HuH-7 (cell line): Measurements from ENCODE around the gene LAMTOR2.

Experiments
- DNase-seq: peaks from one replicate; pipeline ENCODE4 v3.0.0; 2011; ENCODE audit warnings: low spot score

Gene LAMTOR2

GRCh38 chr1:156076609-156077429 is 22.2 kb downstream of the LAMTOR2 start:
- no peak for DNase-seq

- DNase-seq, result no peak
Observed at GRCh38 chr1:156077430-156077760, 22.8 kb downstream of the LAMTOR2 start.

- no peak for DNase-seq
Observed at GRCh38 chr1:156078728-156079127, 24.1 kb downstream of the LAMTOR2 start.

GRCh38 chr1:156079762-156080161 is 25.2 kb downstream of the LAMTOR2 start:
- DNase-seq, result no peak

GRCh38 chr1:156080241-156080862 is 25.8 kb downstream of the LAMTOR2 start:
- DNase-seq, result no peak

- DNase-seq, result no peak
Observed at GRCh38 chr1:156080863-156081179, 26.2 kb downstream of the LAMTOR2 start.

- DNase-seq, result no peak
Observed at GRCh38 chr1:156081180-156081916, 26.8 kb downstream of the LAMTOR2 start.

- DNase-seq, result no peak
Observed at GRCh38 chr1:156081917-156082308, 27.3 kb downstream of the LAMTOR2 start.

GRCh38 chr1:156082309-156083091 is 27.9 kb downstream of the LAMTOR2 start, which contains the start of gene MEX3A:
TSS of gene MEX3A (minus strand) at chr1:156082465. CDS start at chr1:156081998, 467 bp downstream.
- DNase-seq, result peak; percentile 97

GRCh38 chr1:156083800-156084790 is 29.5 kb downstream of the LAMTOR2 start:
- DNase-seq, result no peak

GRCh38 chr1:156086256-156086662 is 31.7 kb downstream of the LAMTOR2 start:
- DNase-seq, result peak; percentile 70

- DNase-seq, result no peak
Observed at GRCh38 chr1:156089704-156090103, 35.1 kb downstream of the LAMTOR2 start.

GRCh38 chr1:156090138-156090839 is 35.7 kb downstream of the LAMTOR2 start:
- no peak for DNase-seq

GRCh38 chr1:156090840-156091188 is 36.2 kb downstream of the LAMTOR2 start:
- DNase-seq, result peak; percentile 90

GRCh38 chr1:156091610-156092009 is 37.0 kb downstream of the LAMTOR2 start:
- no peak for DNase-seq

GRCh38 chr1:156095906-156096508 is 41.4 kb downstream of the LAMTOR2 start:
- no peak for DNase-seq

GRCh38 chr1:156096640-156097391 is 42.2 kb downstream of the LAMTOR2 start:
- peak; percentile 95 for DNase-seq

- no peak for DNase-seq
Observed at GRCh38 chr1:156097499-156098178, 43.1 kb downstream of the LAMTOR2 start.

GRCh38 chr1:156098784-156099183 is 44.2 kb downstream of the LAMTOR2 start:
- DNase-seq, result no peak
